Tibial artery (tissue), 4 donors: ENCODE results near the gene IL17RA.

Source experiments
- DNase-seq, 2 donors: peaks; one replicate each; pipeline ENCODE4 v3.0.0-alpha.2; 2019
- H3K27ac ChIP-seq, 2 donors: fragments of 200-600 bp; sonication (generic) in 1 of 2; 1 replicate in 1 of 2; 2 replicates in 1 of 2; pipeline ENCODE4 v1.5.1; 2018 to 2019; ENCODE audit warnings: mild to moderate bottlenecking in 1 of 2
- H3K27me3 ChIP-seq, 2 donors: fragments of 200-600 bp; sonication (generic) in 1 of 2; one replicate each; pipeline versions ENCODE4 v1.5.1 to v1.6.0; 2016 to 2019
- H3K36me3 ChIP-seq, 3 donors: fragments of 200-600 bp; sonication (generic) in 2 of 3; one replicate each; pipeline ENCODE4 v1.5.1; 2016 to 2019; ENCODE audit warnings: mild to moderate bottlenecking in 2 of 3
- H3K4me1 ChIP-seq, 4 donors: fragments of 200-600 bp; sonication (generic) in 2 of 4; 1 replicate in 3 of 4; 2 replicates in 1 of 4; pipeline ENCODE4 v1.5.1; 2016 to 2019
- H3K4me3 ChIP-seq, 2 donors: fragments of 200-600 bp; sonication (generic) in 1 of 2; 1 replicate in 1 of 2; 2 replicates in 1 of 2; pipeline ENCODE4 v1.5.1; 2018 to 2019; ENCODE audit warnings: mild to moderate bottlenecking in 2 of 2
- H3K9me3 ChIP-seq, 3 donors: fragments of 200-600 bp; sonication (generic) in 1 of 3; one replicate each; pipeline ENCODE4 v1.5.1; 2016 to 2019
- intact Hi-C: fragments of 100-400 bp; cut with DNase I; formaldehyde crosslinking; loops from one replicate; pipeline ENCODE4 v1.15.0; 2023; ENCODE audit warnings: low total_unique reads
- TF ChIP-seq, protein P1 (sequence below), 2 experiments: fragments of 200-600 bp in 1 of 2; fragments of 450-650 bp in 1 of 2; IDR thresholded peaks; one replicate each; pipeline ENCODE4 v1.5.1; 2017 to 2019; ENCODE audit warnings: antibody characterized with exemption in 2 of 2, mild to moderate bottlenecking in 1 of 2, moderate library complexity in 1 of 2

The IL17RA gene

GRCh38 chr22:17085277-17086181 is 729 bp downstream of the IL17RA start:
- no peaks in the 10 kb centered on the region for H3K36me3 ChIP-seq
- DNase-seq = peak; percentile 50 to 77
- no peaks in the 10 kb centered on the region for H3K9me3 ChIP-seq
- peak overlapping the region; percentile 75 to 89 for H3K27ac ChIP-seq
- intact Hi-C loops = loop anchor here (5.0 kb wide), 1 partner anchor 87 kb away; no protein-coding TSS in a partner anchor
- peak overlapping the region; percentile 71 to 84 for H3K4me3 ChIP-seq
- H3K27me3 ChIP-seq = no peaks in the 10 kb centered on the region
- TF ChIP-seq, protein P1, sequence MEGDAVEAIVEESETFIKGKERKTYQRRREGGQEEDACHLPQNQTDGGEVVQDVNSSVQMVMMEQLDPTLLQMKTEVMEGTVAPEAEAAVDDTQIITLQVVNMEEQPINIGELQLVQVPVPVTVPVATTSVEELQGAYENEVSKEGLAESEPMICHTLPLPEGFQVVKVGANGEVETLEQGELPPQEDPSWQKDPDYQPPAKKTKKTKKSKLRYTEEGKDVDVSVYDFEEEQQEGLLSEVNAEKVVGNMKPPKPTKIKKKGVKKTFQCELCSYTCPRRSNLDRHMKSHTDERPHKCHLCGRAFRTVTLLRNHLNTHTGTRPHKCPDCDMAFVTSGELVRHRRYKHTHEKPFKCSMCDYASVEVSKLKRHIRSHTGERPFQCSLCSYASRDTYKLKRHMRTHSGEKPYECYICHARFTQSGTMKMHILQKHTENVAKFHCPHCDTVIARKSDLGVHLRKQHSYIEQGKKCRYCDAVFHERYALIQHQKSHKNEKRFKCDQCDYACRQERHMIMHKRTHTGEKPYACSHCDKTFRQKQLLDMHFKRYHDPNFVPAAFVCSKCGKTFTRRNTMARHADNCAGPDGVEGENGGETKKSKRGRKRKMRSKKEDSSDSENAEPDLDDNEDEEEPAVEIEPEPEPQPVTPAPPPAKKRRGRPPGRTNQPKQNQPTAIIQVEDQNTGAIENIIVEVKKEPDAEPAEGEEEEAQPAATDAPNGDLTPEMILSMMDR (IDR thresholded peaks at IDR 0.05) = no peak
- H3K4me1 ChIP-seq = peaks cover 0 to 26% (median 11%) of the 10 kb centered on the region in 4 donors

- H3K36me3 ChIP-seq = no peaks in the 10 kb centered on the region
- intact Hi-C loops = loop anchor here (5.0 kb wide), 1 partner anchor 86 kb away; no protein-coding TSS in a partner anchor
- TF ChIP-seq, protein P1 (IDR thresholded peaks at IDR 0.05) = no peak
- DNase-seq = peak in 1 of 2 donors; percentile 51
- H3K9me3 ChIP-seq = no peaks in the 10 kb centered on the region
- peak overlapping the region; percentile 71 to 84 for H3K4me3 ChIP-seq
- no peaks in the 10 kb centered on the region for H3K27me3 ChIP-seq
- H3K4me1 ChIP-seq = peaks cover 0 to 26% (median 11%) of the 10 kb centered on the region in 4 donors
- H3K27ac ChIP-seq = peak overlapping the region in 1 of 2 donors; percentile 75
Measured at GRCh38 chr22:17086296-17086695, 1.5 kb downstream of the IL17RA start.

DNA sequence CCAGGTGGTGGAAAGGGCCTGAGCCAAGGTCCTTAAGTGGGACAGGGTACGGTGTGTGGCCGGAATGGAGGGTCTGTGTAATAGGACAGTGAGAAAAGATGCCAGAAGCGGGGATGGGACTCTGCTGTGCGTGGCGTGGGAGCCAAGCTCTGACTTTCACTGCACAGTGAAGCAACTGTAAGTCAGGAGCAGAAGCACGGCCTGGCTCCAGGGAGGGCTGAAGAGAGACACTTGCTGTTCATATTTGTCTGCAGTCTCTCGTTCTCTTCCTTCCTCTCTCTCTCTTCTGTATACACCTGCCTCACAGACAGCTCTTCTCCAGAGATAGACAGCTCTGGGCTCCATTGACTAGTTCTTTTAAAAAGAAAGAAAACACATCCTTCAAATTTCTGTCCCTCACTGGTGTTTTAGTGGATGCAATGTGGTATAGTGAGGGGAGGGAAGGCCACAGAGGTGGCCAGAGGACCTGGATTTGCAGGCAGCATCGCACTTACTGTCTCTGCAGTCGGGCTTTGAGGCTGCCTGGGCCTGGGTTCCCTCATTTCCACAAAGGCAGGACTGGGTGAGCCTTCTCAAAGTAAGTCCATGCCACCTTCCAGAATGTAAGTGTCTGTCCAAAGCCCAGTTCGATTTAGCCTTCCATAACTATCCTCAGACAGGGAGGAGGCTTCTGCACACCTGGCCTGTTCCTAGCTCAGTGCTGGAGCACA is 2.1 kb downstream of the IL17RA start:
- peak; percentile 30 to 62 for DNase-seq
- Histone ChIP-seq H3K27me3 (no peaks in the 10 kb centered on the region), H3K9me3 (no peaks in the 10 kb centered on the region), H3K4me3 (peak overlapping the region in 1 of 2 donors; percentile 84), H3K27ac (no peak overlapping the region), H3K4me1 (peaks cover 0 to 26% (median 11%) of the 10 kb centered on the region in 4 donors), H3K36me3 (no peaks in the 10 kb centered on the region)
- intact Hi-C loops = loop anchor here (5.0 kb wide), 1 partner anchor 85 kb away; no protein-coding TSS in a partner anchor
- TF ChIP-seq, protein P1 (IDR thresholded peaks at IDR 0.05) = no peak

GRCh38 chr22:17087498-17088131 is 2.8 kb downstream of the IL17RA start:
- TF ChIP-seq, protein P1 (IDR thresholded peaks at IDR 0.05) = no peak
- H3K27ac ChIP-seq = no peak overlapping the region
- H3K9me3 ChIP-seq = no peaks in the 10 kb centered on the region
- no peaks in the 10 kb centered on the region for H3K27me3 ChIP-seq
- intact Hi-C loops = loop anchor here (5.0 kb wide), 1 partner anchor 85 kb away; no protein-coding TSS in a partner anchor
- H3K4me1 ChIP-seq = peaks cover 0 to 26% (median 11%) of the 10 kb centered on the region in 4 donors
- no peak overlapping the region for H3K4me3 ChIP-seq
- peak in 1 of 2 donors; percentile 7 for DNase-seq
- no peaks in the 10 kb centered on the region for H3K36me3 ChIP-seq

DNA sequence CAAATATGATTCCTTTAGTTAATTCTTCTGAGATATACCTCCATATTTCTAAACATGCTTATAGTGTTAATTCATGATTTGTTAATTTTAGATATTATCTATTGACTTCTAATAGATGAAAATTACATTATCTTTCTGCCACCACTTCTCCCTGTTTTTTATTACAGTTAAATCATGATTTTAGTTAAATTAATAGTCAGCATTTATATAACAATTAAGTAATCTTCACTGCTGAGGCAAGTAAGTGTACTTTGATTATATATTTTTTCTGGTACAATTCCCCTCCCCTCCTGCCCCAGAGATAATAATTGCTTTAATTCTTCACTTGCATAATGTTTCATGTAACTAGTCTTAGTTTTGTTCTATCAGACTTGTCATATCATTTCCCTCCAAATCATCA is 5.8 kb downstream of the IL17RA start:
- intact Hi-C loops = no loop called here
- Histone ChIP-seq H3K27me3 (no peaks in the 10 kb centered on the region), H3K27ac (no peak overlapping the region), H3K36me3 (no peaks in the 10 kb centered on the region), H3K4me1 (peaks cover 0 to 17% (median 8%) of the 10 kb centered on the region in 4 donors), H3K4me3 (no peak overlapping the region), H3K9me3 (no peaks in the 10 kb centered on the region)
- TF ChIP-seq, protein P1 (IDR thresholded peaks at IDR 0.05) = no peak
- DNase-seq = no peak
